Neuronal stem cell (in vitro differentiated cells): ENCODE measurements around the gene VTA1.
"Not testable (repeated sequence)": the region's sequence is repeated elsewhere in the genome, so short reads cannot be mapped to it uniquely, and the experiment has no call there.

Experiments used
- DNase-seq: peaks from one replicate; pipeline ENCODE4 v3.0.0-alpha.2; 2013; ENCODE audit warnings: low spot score
- H2AFZ ChIP-seq: one replicate; pipeline ENCODE4 v1.6.1; 2013; ENCODE audit warnings: mild to moderate bottlenecking, low read length, inconsistent platforms
- H2AK5ac ChIP-seq: 2 replicates; pipeline ENCODE4 v1.6.1; 2013; ENCODE audit warnings: low read depth, mild to moderate bottlenecking, inconsistent platforms, low read length, moderate library complexity, mixed read lengths
- H2BK120ac ChIP-seq: 2 replicates; pipeline ENCODE4 v1.6.1; 2013; ENCODE audit warnings: low read depth, mild to moderate bottlenecking, inconsistent platforms, low read length, moderate library complexity, mixed read lengths
- H2BK12ac ChIP-seq: one replicate; pipeline ENCODE4 v1.6.1; 2013; ENCODE audit warnings: low read length, inconsistent platforms
- H2BK15ac ChIP-seq: 2 replicates; pipeline ENCODE4 v1.6.1; 2013; ENCODE audit warnings: mild to moderate bottlenecking, low read length, inconsistent platforms, mixed read lengths
- H2BK5ac ChIP-seq: one replicate; pipeline ENCODE4 v1.6.1; 2013; ENCODE audit warnings: inconsistent platforms, mild to moderate bottlenecking, low read length, moderate library complexity
- H3K14ac ChIP-seq: one replicate; pipeline ENCODE4 v1.6.1; 2013; ENCODE audit warnings: low read length, inconsistent platforms
- H3K18ac ChIP-seq: 2 replicates; pipeline ENCODE4 v1.6.1; 2013; ENCODE audit warnings: low read length, inconsistent platforms
- H3K23ac ChIP-seq: 2 replicates; pipeline ENCODE4 v1.6.1; 2013; ENCODE audit warnings: low read depth, mild to moderate bottlenecking, mixed read lengths, low read length, inconsistent platforms; ENCODE audit not compliant: poor library complexity
- H3K27ac ChIP-seq: replicated peaks from 3 replicates; pipeline ENCODE4 v1.5.1; 2013; ENCODE audit warnings: low read length, inconsistent platforms
- H3K27me3 ChIP-seq, 3 experiments: 2 replicates each; pipeline ENCODE4 v1.6.1; 2013; ENCODE audit warnings: low read length in 3 of 3, mild to moderate bottlenecking in 2 of 3, inconsistent platforms in 1 of 3, low read depth in 1 of 3, mixed read lengths in 1 of 3, moderate library complexity in 1 of 3; ENCODE audit not compliant: control insufficient read depth in 3 of 3, insufficient read depth in 3 of 3
- H3K36me3 ChIP-seq, 2 donors: replicated peaks in 1 of 2; 2 replicates each; pipeline ENCODE4 v1.6.1; 2013; ENCODE audit warnings: low read length in 2 of 2; ENCODE audit not compliant: control insufficient read depth in 2 of 2, insufficient read depth in 2 of 2
- H3K4ac ChIP-seq: 2 replicates; pipeline ENCODE4 v1.6.1; 2013; ENCODE audit warnings: inconsistent platforms, mild to moderate bottlenecking, low read length, moderate library complexity
- H3K4me1 ChIP-seq, 2 donors: 1 replicate in 1 of 2; 2 replicates in 1 of 2; pipeline ENCODE4 v1.6.1; 2013; ENCODE audit warnings: low read length in 2 of 2, low read depth in 1 of 2; ENCODE audit not compliant: control insufficient read depth in 2 of 2, insufficient read depth in 1 of 2
- H3K4me2 ChIP-seq: one replicate; pipeline ENCODE4 v1.6.1; 2013; ENCODE audit warnings: mild to moderate bottlenecking, low read length, inconsistent platforms; ENCODE audit not compliant: insufficient read depth, poor library complexity, severe bottlenecking
- H3K4me3 ChIP-seq, 2 donors: 2 replicates each; pipeline ENCODE4 v1.5.1; 2013; ENCODE audit warnings: low read length in 2 of 2, mild to moderate bottlenecking in 2 of 2, inconsistent platforms in 1 of 2, moderate library complexity in 1 of 2
- H3K79me1 ChIP-seq: one replicate; pipeline ENCODE4 v1.6.1; 2013; ENCODE audit warnings: low read depth, mild to moderate bottlenecking, inconsistent platforms, low read length, moderate library complexity
- H3K9ac ChIP-seq: one replicate; pipeline ENCODE4 v1.6.1; 2013; ENCODE audit warnings: mild to moderate bottlenecking, low read depth, low read length, inconsistent platforms; ENCODE audit not compliant: poor library complexity
- H3K9me3 ChIP-seq, 2 donors: replicated peaks in 1 of 2; 2 replicates each; pipeline versions ENCODE3 to v1.6.1; 2013; ENCODE audit warnings: low read length in 2 of 2, mild to moderate bottlenecking in 2 of 2, inconsistent platforms in 1 of 2, low read depth in 1 of 2, mixed read lengths in 1 of 2, moderate library complexity in 1 of 2; ENCODE audit not compliant: control insufficient read depth in 2 of 2, insufficient read depth in 1 of 2
- H4K8ac ChIP-seq: one replicate; pipeline ENCODE4 v1.6.1; 2013; ENCODE audit warnings: low read depth, mild to moderate bottlenecking, inconsistent platforms, low read length, moderate library complexity
- H4K91ac ChIP-seq: one replicate; pipeline ENCODE4 v1.6.1; 2013; ENCODE audit warnings: low read length, low read depth, mild to moderate bottlenecking, inconsistent platforms; ENCODE audit not compliant: poor library complexity
- WGBS, 2 donors: extraction: QIAGEN DNeasy Blood & Tissue Kit; methylation state at CpG; one replicate each; pipeline ENCODE4 v1.1.7; 2013; ENCODE audit warnings: missing lambda C conversion rate in 2 of 2, mixed read lengths in 1 of 2; ENCODE audit not compliant: insufficient read length in 2 of 2, insufficient replicate concordance in 1 of 2; ENCODE audit errors: extremely low coverage in 2 of 2; 5-methylcytosine and 5-hydroxymethylcytosine counted together

Gene VTA1

GRCh38 chr6:142188341-142188740, 41.3 kb downstream of the VTA1 start:
- not testable (repeated sequence) for H4K8ac ChIP-seq

DNA sequence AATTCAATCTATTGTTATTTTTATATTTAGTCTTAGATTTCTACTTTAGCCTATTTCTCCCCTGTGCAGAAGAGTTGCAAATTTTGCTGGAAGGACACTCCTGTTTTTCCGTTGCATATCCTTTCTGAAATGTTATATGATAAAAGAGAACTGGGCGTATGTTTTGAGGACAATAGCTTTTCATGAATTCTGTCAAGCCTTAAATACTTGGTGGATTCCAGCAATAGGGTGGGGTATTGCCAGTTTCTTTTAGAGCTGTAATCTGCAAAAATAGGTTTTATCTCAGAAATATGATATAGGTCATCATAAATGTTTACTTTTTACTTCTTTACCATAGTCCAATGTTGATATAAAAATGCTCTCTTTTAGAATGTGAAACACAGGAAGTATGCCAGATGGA, 42.0 kb downstream of the VTA1 start:
- no peak overlapping the region for H4K8ac ChIP-seq
- H2BK5ac ChIP-seq: no peak overlapping the region
- no peak overlapping the region for H3K9ac ChIP-seq
- H2BK12ac ChIP-seq: no peak overlapping the region
- no peak overlapping the region for H2BK15ac ChIP-seq
- no peak overlapping the region for H2AK5ac ChIP-seq
- no peak overlapping the region for H2BK120ac ChIP-seq
- no peaks in the 10 kb centered on the region for H3K79me1 ChIP-seq
- no peak overlapping the region for H3K23ac ChIP-seq
- no peak for DNase-seq
- no peak overlapping the region for H4K91ac ChIP-seq
- no peak overlapping the region for H3K27ac ChIP-seq
- no peak overlapping the region for H3K4ac ChIP-seq
- H3K9me3 ChIP-seq: no peaks in the 10 kb centered on the region
- H2AFZ ChIP-seq: no peak overlapping the region
- no peaks in the 10 kb centered on the region for H3K4me1 ChIP-seq
- H3K27me3 ChIP-seq: no peaks in the 10 kb centered on the region
- H3K18ac ChIP-seq: no peak overlapping the region
- no CpG with 5 or more reads among the region's 2 CpGs for WGBS, 2 donors
- no peak overlapping the region for H3K4me3 ChIP-seq
- no peak overlapping the region for H3K4me2 ChIP-seq
- peaks cover 2 to 55% of the 10 kb centered on the region in 2 donors for H3K36me3 ChIP-seq
- no peak overlapping the region for H3K14ac ChIP-seq

More at GRCh38 chr6:142188341-142188740, 41.3 kb downstream of the VTA1 start:
- not testable (repeated sequence) for H3K4me1 ChIP-seq, DNase-seq, H4K91ac ChIP-seq, H3K9ac ChIP-seq, H3K4me3 ChIP-seq, H2BK120ac ChIP-seq, H3K18ac ChIP-seq, H3K79me1 ChIP-seq, H3K27ac ChIP-seq, H2AK5ac ChIP-seq, H3K4ac ChIP-seq, H2BK5ac ChIP-seq, H3K4me2 ChIP-seq, H3K27me3 ChIP-seq, H2BK15ac ChIP-seq, H2BK12ac ChIP-seq, H2AFZ ChIP-seq, H3K9me3 ChIP-seq, H3K23ac ChIP-seq, H3K14ac ChIP-seq
- H3K36me3 ChIP-seq: peaks cover 0 to 50% of the 10 kb centered on the region in 2 donors
- no CpG with 5 or more reads among the region's 8 CpGs for WGBS, 2 donors

- Histone ChIP-seq H3K9me3 (no peaks in the 10 kb centered on the region), H3K9ac (no peak overlapping the region), H3K4ac (no peak overlapping the region), H4K8ac (no peak overlapping the region), H3K4me1 (no peaks in the 10 kb centered on the region), H3K14ac (no peak overlapping the region), H2BK5ac (no peak overlapping the region), H4K91ac (no peak overlapping the region), H3K79me1 (no peaks in the 10 kb centered on the region), H3K36me3 (peaks cover 2 to 65% of the 10 kb centered on the region in 2 donors), H3K18ac (no peak overlapping the region), H3K27ac (no peak overlapping the region), H2AK5ac (no peak overlapping the region), H3K4me3 (no peak overlapping the region), H3K27me3 (no peaks in the 10 kb centered on the region), H2BK12ac (no peak overlapping the region), H3K23ac (no peak overlapping the region), H2BK15ac (no peak overlapping the region), H2BK120ac (no peak overlapping the region), H2AFZ (no peak overlapping the region), H3K4me2 (no peak overlapping the region)
- DNase-seq: no peak
- no CpG with 5 or more reads among the region's 1 CpG for WGBS, 2 donors
Observed at GRCh38 chr6:142192343-142192742, 45.3 kb downstream of the VTA1 start.

- H2AFZ ChIP-seq: no peak overlapping the region
- H3K14ac ChIP-seq: no peak overlapping the region
- peaks cover 4 to 66% of the 10 kb centered on the region in 2 donors for H3K36me3 ChIP-seq
- no peak overlapping the region for H3K4me2 ChIP-seq
- H3K4me3 ChIP-seq: no peak overlapping the region
- no peak overlapping the region for H2BK15ac ChIP-seq
- H3K4me1 ChIP-seq: no peaks in the 10 kb centered on the region
- no peak overlapping the region for H2BK120ac ChIP-seq
- no peak overlapping the region for H2BK12ac ChIP-seq
- no peaks in the 10 kb centered on the region for H3K79me1 ChIP-seq
- H3K27me3 ChIP-seq: no peaks in the 10 kb centered on the region
- no peak overlapping the region for H3K23ac ChIP-seq
- no peak overlapping the region for H2AK5ac ChIP-seq
- no peaks in the 10 kb centered on the region for H3K9me3 ChIP-seq
- H4K91ac ChIP-seq: no peak overlapping the region
- H2BK5ac ChIP-seq: no peak overlapping the region
- no peak overlapping the region for H3K4ac ChIP-seq
- no peak overlapping the region for H3K27ac ChIP-seq
- no peak overlapping the region for H3K9ac ChIP-seq
- H4K8ac ChIP-seq: no peak overlapping the region
- no peak for DNase-seq
- H3K18ac ChIP-seq: no peak overlapping the region
Observed at GRCh38 chr6:142193621-142194020, 46.6 kb downstream of the VTA1 start.
